H1 (cell line): ENCODE results near the gene FBXO38. TPM values are rescaled to one million over a fixed set of nuclear protein-coding genes. Genes with fewer than 3 reads are reported as not detected.
A peak's percentile ranks its signal among the peaks of the same experiment; 100 is the strongest.

ENCODE experiments used
- CTCF ChIA-PET: fragments of 300-600 bp; sonication (Branson Sonifier 250); formaldehyde crosslinking; loops from one replicate; lab custom pipeline; 2021; ENCODE audit not compliant: partially characterized antibody; lab: Charles Lee
- POLR2A ChIA-PET: fragments of 300-600 bp; sonication (Branson Sonifier 250); formaldehyde crosslinking; loops from one replicate; lab custom pipeline; 2021; ENCODE audit warnings: inconsistent platforms; ENCODE audit not compliant: partially characterized antibody; lab: Charles Lee
- DNase-seq, 2 experiments: peaks; one replicate each; pipeline versions ENCODE4 v3.0.0 to v3.0.0-alpha.2; 2010 to 2022; ENCODE audit warnings: low spot score in 2 of 2, low read depth in 1 of 2, mixed read lengths in 1 of 2
- FAIRE-seq: peaks from 2 replicates; lab custom pipeline; 2011; peaks lifted over from hg19 to GRCh38; lab: Jason Lieb, UNC
- H2AFZ ChIP-seq: 2 replicates; pipeline ENCODE4 v1.8.1; 2012; ENCODE audit warnings: low read length, inconsistent platforms
- H2AK5ac ChIP-seq: 2 replicates; pipeline ENCODE4 v1.6.1; 2013; ENCODE audit warnings: low read depth, low read length
- H2BK120ac ChIP-seq: replicated peaks from 2 replicates; pipeline ENCODE3; 2013; ENCODE audit warnings: low read depth, low read length, inconsistent platforms
- H2BK12ac ChIP-seq: 2 replicates; pipeline ENCODE4 v1.6.1; 2013; ENCODE audit warnings: low read depth, low read length
- H2BK15ac ChIP-seq: 2 replicates; pipeline ENCODE4 v1.6.1; 2013; ENCODE audit warnings: low read length
- H2BK20ac ChIP-seq: 2 replicates; pipeline ENCODE4 v1.6.1; 2013; ENCODE audit warnings: low read length
- H2BK5ac ChIP-seq: 2 replicates; pipeline ENCODE4 v1.6.1; 2013; ENCODE audit warnings: low read depth, low read length
- H3K14ac ChIP-seq: 2 replicates; pipeline ENCODE4 v1.6.1; 2013; ENCODE audit warnings: inconsistent platforms; ENCODE audit not compliant: insufficient read length
- H3K18ac ChIP-seq: 2 replicates; pipeline ENCODE4 v1.6.1; 2013; ENCODE audit warnings: low read length; ENCODE audit errors: extremely low read depth
- H3K23ac ChIP-seq: 2 replicates; pipeline ENCODE4 v1.6.1; 2013; ENCODE audit warnings: inconsistent platforms; ENCODE audit not compliant: insufficient read length
- H3K23me2 ChIP-seq: 2 replicates; pipeline ENCODE4 v1.6.1; 2013; ENCODE audit warnings: low read depth, low read length
- H3K27ac ChIP-seq: 2 replicates; pipeline ENCODE4 v1.6.1; 2011; ENCODE audit warnings: low read depth, low read length, inconsistent platforms
- H3K27me3 ChIP-seq, 4 experiments: replicated peaks in 1 of 4; 1 replicate in 1 of 4; 2 replicates in 3 of 4; pipeline versions ENCODE4 v1.6.1 to v1.8.1; 2011 to 2013; ENCODE audit warnings: low read length in 3 of 4, mild to moderate bottlenecking in 3 of 4, inconsistent platforms in 2 of 4, mixed read lengths in 2 of 4, moderate library complexity in 1 of 4; ENCODE audit not compliant: control insufficient read depth in 3 of 4, insufficient read depth in 3 of 4; ENCODE audit errors: extremely low read depth in 1 of 4
- H3K36me3 ChIP-seq, 4 experiments: 2 replicates each; pipeline versions ENCODE4 v1.6.1 to v1.8.1; 2011 to 2013; ENCODE audit warnings: mild to moderate bottlenecking in 4 of 4, low read length in 3 of 4, moderate library complexity in 2 of 4, control low read depth in 1 of 4, inconsistent platforms in 1 of 4; ENCODE audit not compliant: insufficient read depth in 4 of 4, control insufficient read depth in 2 of 4
- H3K4ac ChIP-seq: replicated peaks from 2 replicates; pipeline ENCODE3; 2013; ENCODE audit warnings: low read length, low read depth, mixed read lengths, inconsistent platforms; ENCODE audit not compliant: insufficient read length
- H3K4me1 ChIP-seq, 4 experiments: replicated peaks in 1 of 4; 1 replicate in 1 of 4; 2 replicates in 3 of 4; pipeline versions ENCODE4 v1.6.1 to v1.8.1; 2011 to 2013; ENCODE audit warnings: low read length in 3 of 4, inconsistent platforms in 2 of 4, mixed read lengths in 1 of 4; ENCODE audit not compliant: insufficient read depth in 4 of 4, control insufficient read depth in 3 of 4
- H3K4me2 ChIP-seq, 2 experiments: 2 replicates each; pipeline versions ENCODE4 v1.6.1 to v1.8.1; 2011 to 2013; ENCODE audit warnings: low read depth in 2 of 2, low read length in 2 of 2, control low read depth in 1 of 2, inconsistent platforms in 1 of 2, mild to moderate bottlenecking in 1 of 2; ENCODE audit not compliant: insufficient read depth in 1 of 2
- H3K4me3 ChIP-seq, 4 experiments: fragments of 200-600, 300-600 bp in 1 of 4; sonication (generic), shearing (Covaris generic), sonication (Bioruptor Twin) in 1 of 4; 2 replicates each; pipeline versions ENCODE4 v1.5.1 to v1.8.1; 2011 to 2016; ENCODE audit warnings: low read length in 4 of 4, low read depth in 3 of 4, control low read depth in 2 of 4, inconsistent platforms in 2 of 4, mild to moderate bottlenecking in 2 of 4, mixed read lengths in 1 of 4, moderate library complexity in 1 of 4; ENCODE audit not compliant: insufficient read depth in 2 of 4; ENCODE audit errors: extremely low read depth in 1 of 4
- H3K56ac ChIP-seq: replicated peaks from 2 replicates; pipeline ENCODE3; 2013; ENCODE audit warnings: low read depth, mild to moderate bottlenecking, mixed read lengths, low read length, inconsistent platforms; ENCODE audit not compliant: insufficient read length
- H3K79me1 ChIP-seq: 2 replicates; pipeline ENCODE4 v1.6.1; 2013; ENCODE audit warnings: low read depth, low read length, control low read depth
- H3K79me2 ChIP-seq, 2 experiments: 2 replicates each; pipeline versions ENCODE4 v1.6.1 to v1.8.1; 2012 to 2013; ENCODE audit warnings: low read length in 2 of 2, mild to moderate bottlenecking in 2 of 2, inconsistent platforms in 1 of 2; ENCODE audit not compliant: insufficient read depth in 2 of 2, control insufficient read depth in 1 of 2
- H3K9ac ChIP-seq, 4 experiments: replicated peaks in 1 of 4; 1 replicate in 1 of 4; 2 replicates in 3 of 4; pipeline versions ENCODE4 v1.6.1 to v1.8.1; 2011 to 2013; ENCODE audit warnings: low read depth in 3 of 4, low read length in 3 of 4, control low read depth in 2 of 4, mild to moderate bottlenecking in 2 of 4, moderate library complexity in 2 of 4, inconsistent platforms in 1 of 4; ENCODE audit errors: extremely low read depth in 1 of 4
- H3K9me3 ChIP-seq, 2 experiments: 2 replicates each; pipeline versions ENCODE4 v1.6.1 to v1.8.1; 2012 to 2013; ENCODE audit warnings: mild to moderate bottlenecking in 2 of 2, moderate library complexity in 2 of 2, control low read depth in 1 of 2, inconsistent platforms in 1 of 2, low read depth in 1 of 2, low read length in 1 of 2, mixed read lengths in 1 of 2; ENCODE audit not compliant: insufficient read depth in 2 of 2
- H4K20me1 ChIP-seq, 2 experiments: replicated peaks in 1 of 2; 2 replicates each; pipeline versions ENCODE3 to v1.8.1; 2011 to 2013; ENCODE audit warnings: inconsistent platforms in 2 of 2, low read length in 2 of 2, mild to moderate bottlenecking in 1 of 2; ENCODE audit not compliant: insufficient read depth in 2 of 2, control insufficient read depth in 1 of 2
- H4K5ac ChIP-seq: 2 replicates; pipeline ENCODE4 v1.6.1; 2013; ENCODE audit warnings: low read length, low read depth, mixed read lengths, inconsistent platforms; ENCODE audit not compliant: insufficient read length
- H4K8ac ChIP-seq: 2 replicates; pipeline ENCODE4 v1.8.0; 2013; ENCODE audit warnings: mild to moderate bottlenecking, moderate library complexity, low read length, inconsistent platforms; ENCODE audit not compliant: insufficient read depth; ENCODE audit errors: extremely low read depth
- H4K91ac ChIP-seq: replicated peaks from 2 replicates; pipeline ENCODE3; 2013; ENCODE audit warnings: low read length, mixed read lengths, inconsistent platforms; ENCODE audit not compliant: insufficient read length
- E2F6 ChIP-seq: IDR thresholded peaks from 2 replicates; pipeline ENCODE4 v1.6.1; 2012; ENCODE audit warnings: inconsistent platforms
- FOSL1 ChIP-seq: IDR thresholded peaks from 2 replicates; pipeline ENCODE4 v1.6.1; 2011; ENCODE audit warnings: mild to moderate bottlenecking, low read depth, low read length, moderate library complexity; ENCODE audit not compliant: insufficient read depth
- POLR2AphosphoS5 ChIP-seq: IDR thresholded peaks from 2 replicates; pipeline ENCODE4 v1.6.1; 2011; ENCODE audit warnings: low read depth, low read length
- SAP30 ChIP-seq: fragments of 300-600 bp; sonication (generic); IDR thresholded peaks from 2 replicates; pipeline ENCODE4 v1.7.1; 2012; ENCODE audit warnings: low read length, moderate library complexity, mild to moderate bottlenecking, inconsistent platforms; ENCODE audit not compliant: insufficient read depth, insufficient replicate concordance
- SP1 ChIP-seq: IDR thresholded peaks from 2 replicates; pipeline ENCODE4 v1.6.1; 2011; ENCODE audit warnings: low read depth, low read length
- SRF ChIP-seq: IDR thresholded peaks from 2 replicates; pipeline ENCODE4 v1.6.1; 2011; ENCODE audit warnings: mild to moderate bottlenecking, low read depth, low read length, moderate library complexity
- TAF1 ChIP-seq: IDR thresholded peaks from 2 replicates; pipeline ENCODE4 v1.6.1; 2011; ENCODE audit warnings: mild to moderate bottlenecking, low read depth, low read length
- WGBS, 2 experiments: shearing (Covaris generic) in 1 of 2; methylation state at CpG; one replicate each; pipeline versions ENCODE4 v1.1.6 to v1.1.7; 2013 to 2015; ENCODE audit warnings: low lambda C conversion rate in 2 of 2, mixed read lengths in 2 of 2, inconsistent platforms in 1 of 2, low coverage in 1 of 2, missing lambda C conversion rate in 1 of 2; ENCODE audit not compliant: insufficient replicate concordance in 2 of 2, insufficient coverage in 1 of 2, insufficient read length in 1 of 2; ENCODE audit errors: extremely low coverage in 1 of 2, missing lambda C conversion rate in 1 of 2; 5-methylcytosine and 5-hydroxymethylcytosine counted together
- polyA plus RNA-seq, 7 experiments: library from polyadenylated mRNA; depleted of rRNA in 3 of 7; stranded (reverse) in 5 of 7; unstranded in 2 of 7; fragments of >200 nt in 5 of 7; fragments of 200-250 nt in 2 of 7; gene quantifications; 1 replicate in 5 of 7; 2 replicates in 1 of 7; 4 replicates in 1 of 7; pipeline versions ENCODE4 v1.2.1 to v1.2.3, GENCODE V29; 2011 to 2013; ENCODE audit warnings: missing spikeins in 2 of 7, mixed read lengths in 2 of 7
- total RNA-seq: library from RNA; stranded (reverse); fragmentation: NEBNext Ultra II Directional; extraction: Animal tissue kit (Norgen Biotek cat#: 25700); gene quantifications from 2 replicates; pipeline ENCODE4 v1.2.1, GENCODE V29; 2021
- TF ChIP-seq, protein P1 (sequence below): IDR thresholded peaks from 2 replicates; pipeline ENCODE4 v1.6.1; 2012; ENCODE audit warnings: low read length, inconsistent platforms

FBXO38 gene
- total and polyA plus RNA-seq, 2 of the 8 experiments (the other 6 are each of a cell fraction or from before 2014, with no cell fraction given): 9.1 to 34.3 TPM

DNA sequence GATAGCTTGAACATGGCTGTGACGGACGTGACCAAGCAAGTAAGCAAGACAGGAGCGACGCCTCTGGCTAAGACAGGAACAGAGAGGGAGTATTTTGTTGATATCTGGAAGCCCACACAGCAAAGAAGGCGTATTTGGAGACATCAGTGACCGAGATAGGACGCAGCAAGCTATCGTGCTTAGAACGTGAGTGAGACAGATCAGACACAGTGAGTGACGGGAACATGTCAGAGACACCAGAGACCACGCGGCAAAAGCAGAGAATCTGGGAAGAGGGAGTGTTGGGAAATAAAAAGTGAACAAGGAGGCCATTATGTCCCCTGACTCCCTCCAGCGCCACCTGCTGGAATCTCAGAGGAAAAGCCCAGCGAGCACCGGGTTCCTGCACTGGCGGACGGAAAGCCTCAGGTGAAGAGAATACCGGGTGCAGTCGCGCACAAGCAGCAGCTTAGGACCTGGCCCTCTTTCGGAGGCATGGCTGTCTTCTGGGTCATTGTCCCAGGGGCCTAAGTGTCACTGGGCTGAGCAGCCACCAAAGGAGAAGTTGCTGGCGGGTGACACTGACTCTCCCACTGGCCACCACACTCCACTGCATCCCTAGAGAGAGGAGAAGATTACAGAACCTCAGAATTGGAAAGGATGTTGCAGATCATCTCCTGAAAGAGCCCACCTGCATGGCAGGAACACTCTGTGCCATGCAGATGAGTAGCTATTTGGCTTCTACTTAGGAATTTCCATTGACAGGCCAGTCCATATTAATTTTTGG lies 99.1 kb downstream of the FBXO38 start:
- Histone ChIP-seq H3K9me3 (no peaks in the 10 kb centered on the region), H3K14ac (no peak overlapping the region), H2BK20ac (0 out of 2 replicates have a peak overlapping the region, but pooled peaks have one; percentile 21), H3K79me2 (no peaks in the 10 kb centered on the region), H3K36me3 (no peaks in the 10 kb centered on the region), H4K91ac (peak overlapping the region; percentile 78), H3K23ac (no peak overlapping the region), H3K27ac (no peak overlapping the region), H2BK12ac (0 out of 2 replicates have a peak overlapping the region, but pooled peaks have one; percentile 52), H3K4me2 (0 out of 4 replicates have a peak overlapping the region, but pooled peaks of 1 of the 2 experiments have one; percentile 1), H2BK5ac (0 out of 2 replicates have a peak overlapping the region, but pooled peaks have one; percentile 40), H2AFZ (peak overlapping the region; percentile 99), H4K20me1 (no peaks in the 10 kb centered on the region), H3K4ac (no peak overlapping the region), H3K4me1 (no peaks in the 10 kb centered on the region), H3K27me3 (no peaks in the 10 kb centered on the region; a peak in 2 of 7 replicates), H3K4me3 (no peak overlapping the region), H3K9ac (no peak overlapping the region; a peak in 1 of 7 replicates), H2BK15ac (no peak overlapping the region; the same call in none of the 2 replicates), H2AK5ac (no peak overlapping the region), H3K23me2 (no peaks in the 10 kb centered on the region), H3K18ac (no peak overlapping the region; the same call in 1 of the 2 replicates), H4K5ac (no peak overlapping the region), H3K79me1 (no peaks in the 10 kb centered on the region), H3K56ac (no peak overlapping the region), H2BK120ac (peak overlapping the region; percentile 71), H4K8ac (no peak overlapping the region; the same call in 1 of the 2 replicates)
- 58% methylated on average over 19 of the region's 22 CpGs; no CpG with 5 or more reads in 1 of the 2 experiments for WGBS, 2 experiments
- CTCF ChIA-PET: interaction anchor here (0.6 to 3.4 kb wide), 40 partner anchors 9 to 1711 kb away, joined by 3 to 31 read pairs (median 4); no protein-coding TSS in a partner anchor
- peak; percentile 81 for FAIRE-seq
- DNase-seq: peak; percentile 49 to 92
- POLR2A ChIA-PET: no interaction called here
- TF ChIP-seq POLR2AphosphoS5: no peak
- peak; percentile 63 for TF ChIP-seq E2F6
- no peak for TF ChIP-seq FOSL1
- no peak for TF ChIP-seq TAF1
- TF ChIP-seq SAP30: no peak
- no peak for TF ChIP-seq SP1
- TF ChIP-seq, protein P1, sequence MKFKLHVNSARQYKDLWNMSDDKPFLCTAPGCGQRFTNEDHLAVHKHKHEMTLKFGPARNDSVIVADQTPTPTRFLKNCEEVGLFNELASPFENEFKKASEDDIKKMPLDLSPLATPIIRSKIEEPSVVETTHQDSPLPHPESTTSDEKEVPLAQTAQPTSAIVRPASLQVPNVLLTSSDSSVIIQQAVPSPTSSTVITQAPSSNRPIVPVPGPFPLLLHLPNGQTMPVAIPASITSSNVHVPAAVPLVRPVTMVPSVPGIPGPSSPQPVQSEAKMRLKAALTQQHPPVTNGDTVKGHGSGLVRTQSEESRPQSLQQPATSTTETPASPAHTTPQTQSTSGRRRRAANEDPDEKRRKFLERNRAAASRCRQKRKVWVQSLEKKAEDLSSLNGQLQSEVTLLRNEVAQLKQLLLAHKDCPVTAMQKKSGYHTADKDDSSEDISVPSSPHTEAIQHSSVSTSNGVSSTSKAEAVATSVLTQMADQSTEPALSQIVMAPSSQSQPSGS: no peak
- TF ChIP-seq SRF: no peak
